Amniotic stem cell (primary cell): Measurements from ENCODE around the gene TKT.
"Not testable (repeated sequence)": the region's sequence is repeated elsewhere in the genome, so short reads cannot be mapped to it uniquely, and the experiment has no call there.

Source experiments
- DNase-seq: peaks from one replicate; lab custom pipeline; 2025; lab: John Stamatoyannopoulos, UW

Gene TKT, protein sequence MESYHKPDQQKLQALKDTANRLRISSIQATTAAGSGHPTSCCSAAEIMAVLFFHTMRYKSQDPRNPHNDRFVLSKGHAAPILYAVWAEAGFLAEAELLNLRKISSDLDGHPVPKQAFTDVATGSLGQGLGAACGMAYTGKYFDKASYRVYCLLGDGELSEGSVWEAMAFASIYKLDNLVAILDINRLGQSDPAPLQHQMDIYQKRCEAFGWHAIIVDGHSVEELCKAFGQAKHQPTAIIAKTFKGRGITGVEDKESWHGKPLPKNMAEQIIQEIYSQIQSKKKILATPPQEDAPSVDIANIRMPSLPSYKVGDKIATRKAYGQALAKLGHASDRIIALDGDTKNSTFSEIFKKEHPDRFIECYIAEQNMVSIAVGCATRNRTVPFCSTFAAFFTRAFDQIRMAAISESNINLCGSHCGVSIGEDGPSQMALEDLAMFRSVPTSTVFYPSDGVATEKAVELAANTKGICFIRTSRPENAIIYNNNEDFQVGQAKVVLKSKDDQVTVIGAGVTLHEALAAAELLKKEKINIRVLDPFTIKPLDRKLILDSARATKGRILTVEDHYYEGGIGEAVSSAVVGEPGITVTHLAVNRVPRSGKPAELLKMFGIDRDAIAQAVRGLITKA

DNA sequence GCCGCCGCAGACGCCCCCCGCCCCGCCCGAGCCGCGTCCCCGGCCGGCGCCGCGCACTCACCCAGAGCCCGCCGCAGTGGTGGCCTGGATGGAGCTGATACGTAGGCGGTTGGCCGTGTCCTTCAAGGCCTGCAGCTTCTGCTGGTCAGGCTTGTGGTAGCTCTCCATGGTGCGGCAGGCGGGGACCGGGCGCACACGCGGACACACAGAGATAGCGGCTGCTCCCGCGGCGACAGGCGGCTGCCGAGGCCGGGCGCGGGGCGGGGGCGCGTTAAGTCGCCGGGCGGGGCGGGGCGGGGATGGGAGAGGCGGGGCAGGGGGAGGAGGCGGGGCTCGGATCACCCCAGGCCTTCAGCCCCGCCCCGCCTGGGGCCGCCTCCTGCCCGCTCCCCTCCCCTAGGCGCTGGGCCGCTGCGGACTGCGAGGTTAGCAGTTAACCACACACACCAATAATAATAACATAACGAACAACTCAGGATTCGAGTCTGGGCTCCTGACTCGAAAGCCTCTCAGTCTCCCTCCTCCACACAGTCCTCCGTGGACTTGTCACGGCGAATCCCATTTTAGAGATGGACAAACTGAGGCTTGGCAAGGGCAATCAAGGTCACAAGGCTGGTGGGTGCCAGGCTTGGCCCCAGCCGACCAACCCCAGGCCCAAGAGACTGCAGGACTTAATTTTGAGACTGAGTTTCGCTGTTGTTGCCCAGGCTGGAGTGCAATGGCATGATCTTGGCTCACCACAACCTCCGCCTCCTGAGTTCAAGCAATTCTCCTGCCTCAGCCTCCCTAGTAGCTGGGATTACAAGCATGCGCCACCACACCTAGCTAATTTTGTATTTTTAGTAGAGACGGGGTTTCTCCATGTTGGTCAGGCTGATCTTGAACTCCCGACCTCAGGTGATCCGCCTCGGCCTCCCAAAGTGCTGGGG lies at the start of gene TKT:
Gene TKT, minus strand, starts transcription at position 248 of the 929 bp plus-strand sequence. Its CDS starts 80 bp downstream, at position 168.
- peak; percentile 48 for DNase-seq

DNA sequence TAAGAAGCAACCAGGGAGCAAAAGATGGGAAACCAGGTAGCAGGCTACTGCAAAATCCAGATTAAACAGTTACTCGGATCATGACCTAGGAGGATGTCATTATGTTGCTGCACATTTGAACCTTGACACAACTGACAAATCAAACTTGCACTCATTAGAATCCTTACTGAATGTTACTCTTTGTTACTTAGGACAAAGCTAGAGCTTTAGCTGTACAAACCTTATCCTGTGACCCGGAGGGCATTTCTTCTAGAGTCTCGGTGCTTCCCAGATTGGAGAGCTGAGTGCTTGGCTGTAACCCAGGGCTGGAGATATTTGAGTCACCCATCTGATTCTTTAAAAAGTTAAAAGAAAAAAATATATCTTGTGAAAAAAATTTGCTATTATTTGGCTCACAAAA lies 48.1 kb upstream of the TKT start:
- DNase-seq = no peak

DNA sequence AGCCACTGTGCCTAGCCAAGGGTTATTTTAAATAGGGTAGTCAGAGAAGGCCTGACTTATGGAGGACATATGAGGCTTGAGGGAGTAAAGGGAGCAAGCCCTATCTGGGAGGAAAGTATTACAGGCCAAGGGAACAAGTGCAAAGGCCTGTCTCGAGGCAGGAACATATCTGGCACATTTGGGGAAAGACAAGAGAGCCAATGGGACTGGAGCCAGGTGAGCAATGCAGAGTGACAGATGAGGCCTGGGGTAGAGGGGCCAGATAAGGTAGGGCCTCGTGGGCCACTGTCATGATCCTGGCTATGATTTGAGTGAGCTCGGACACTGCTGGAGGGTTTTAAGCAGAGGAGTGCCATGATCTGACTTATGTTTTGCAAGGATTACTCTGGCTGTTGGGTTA lies 47.7 kb upstream of the TKT start:
- DNase-seq = no peak

DNA sequence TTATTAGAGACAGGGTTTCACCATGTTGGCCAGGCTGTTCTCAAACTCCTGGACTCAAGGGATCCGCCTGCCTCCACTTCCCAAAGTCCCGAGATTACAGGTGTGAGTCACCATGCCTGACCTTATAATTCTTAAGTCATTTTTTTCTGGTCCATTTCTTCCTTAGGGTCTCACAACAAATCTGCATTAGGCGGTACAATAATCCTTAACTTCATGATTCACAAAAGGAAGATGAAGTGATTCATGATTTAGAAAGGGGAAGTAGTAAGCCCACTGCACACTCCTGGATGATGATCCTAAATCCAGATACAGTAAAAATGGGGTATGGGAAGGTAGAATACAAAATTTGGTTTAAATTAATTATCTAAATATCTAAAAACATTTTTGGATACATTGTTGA lies 45.0 kb upstream of the TKT start:
- DNase-seq = no peak

DNA sequence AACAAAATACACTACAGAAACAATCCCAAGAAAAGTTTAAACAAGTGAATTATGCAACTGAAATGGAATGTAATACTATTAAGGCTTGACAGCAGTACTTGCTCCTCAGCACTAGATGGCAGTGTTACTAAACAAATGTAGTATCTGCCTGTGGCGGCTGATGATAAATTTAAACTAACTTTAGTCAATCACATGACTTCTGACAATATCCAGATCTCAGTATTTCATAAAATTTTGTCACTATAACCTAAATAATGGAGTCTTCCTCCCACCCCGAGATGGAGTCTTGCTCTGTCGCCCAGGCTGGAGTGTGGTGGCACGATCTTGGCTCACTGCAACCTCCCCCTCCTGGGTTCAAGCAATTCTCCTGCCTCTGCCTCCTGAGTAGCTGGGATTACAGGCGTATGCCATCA lies 43.8 kb upstream of the TKT start:
- DNase-seq = peak; percentile 57

DNA sequence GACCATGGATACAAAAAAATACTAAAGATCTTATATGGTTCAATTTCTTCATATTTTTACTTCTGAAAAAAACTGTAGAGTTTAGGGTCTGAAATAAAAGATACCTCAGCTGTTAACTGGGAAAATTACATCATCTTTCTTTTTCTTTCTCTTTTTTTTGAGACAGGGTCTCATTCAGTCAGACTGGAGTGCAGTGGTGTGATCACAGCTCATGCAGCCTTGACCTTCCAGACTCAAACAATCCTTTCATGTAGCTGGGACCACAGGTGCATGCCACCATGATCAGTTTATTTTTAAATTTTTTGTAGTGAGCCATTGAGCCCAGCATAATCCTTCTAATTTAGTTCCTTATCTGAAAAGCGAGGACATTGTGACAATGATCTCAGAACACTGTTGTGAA lies 39.6 kb upstream of the TKT start:
- DNase-seq = no peak

DNA sequence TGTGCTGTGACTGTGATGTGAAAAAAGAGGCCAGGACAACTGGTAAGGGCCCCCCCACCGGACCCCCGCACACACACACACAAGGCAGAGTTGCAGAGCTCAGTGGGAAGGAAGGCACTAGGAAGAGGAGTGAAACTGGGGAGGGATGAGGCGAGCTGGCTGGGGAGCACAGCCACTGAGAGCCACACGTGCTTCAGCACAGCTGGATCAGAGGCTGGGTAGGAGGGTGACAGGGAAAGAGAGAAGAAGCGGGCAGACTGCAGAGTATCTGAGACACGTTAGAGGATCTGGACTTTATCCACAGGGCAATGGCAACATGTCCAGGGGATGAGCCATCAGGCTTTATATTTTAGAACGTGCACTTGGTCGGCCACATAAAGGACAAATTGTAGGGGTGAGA lies 38.0 kb upstream of the TKT start:
- no peak for DNase-seq

DNA sequence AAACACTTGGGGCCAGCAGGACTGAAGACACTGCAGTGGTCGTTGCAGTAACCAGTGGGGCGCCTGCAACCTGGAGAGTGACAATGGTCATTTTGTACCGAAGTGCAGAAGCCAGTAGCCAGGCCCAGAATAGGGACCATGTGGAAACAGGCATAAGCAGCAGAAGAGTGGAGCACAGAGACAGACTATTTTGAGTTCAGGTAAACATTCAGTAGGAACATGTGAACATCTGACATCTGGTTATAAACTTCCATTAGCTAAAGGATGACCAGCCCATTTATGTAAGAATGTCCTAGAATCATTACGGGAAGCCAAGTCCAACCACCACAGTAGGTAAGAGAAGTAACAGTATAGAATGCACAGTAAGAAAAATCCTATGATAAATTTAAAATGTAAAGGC lies 32.4 kb upstream of the TKT start:
- no peak for DNase-seq

DNA sequence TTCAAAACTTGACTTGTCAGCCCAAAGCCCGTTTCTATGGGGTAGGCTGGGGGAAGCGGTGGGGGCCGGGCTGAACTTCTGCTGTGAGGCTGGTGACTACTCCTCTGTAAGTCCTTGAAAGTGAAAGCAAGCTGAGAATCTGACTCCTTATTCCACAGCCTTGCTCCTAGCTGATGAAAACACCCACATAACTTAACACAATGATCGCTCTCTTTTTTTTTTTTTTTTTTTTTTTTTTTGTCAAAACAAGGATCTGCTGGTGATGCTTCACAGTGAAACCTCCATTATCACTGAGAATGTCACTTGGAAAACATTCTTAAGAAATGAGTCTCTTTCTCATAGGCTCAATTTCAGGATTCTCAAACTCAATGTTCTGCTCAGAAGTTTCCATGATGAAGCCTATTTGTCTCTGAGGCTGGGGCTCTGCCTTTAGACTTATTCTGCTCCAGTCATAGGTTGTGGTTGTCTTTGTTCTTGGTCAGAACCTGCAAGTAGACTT lies 31.4 kb upstream of the TKT start:
- DNase-seq = peak; percentile 7

DNA sequence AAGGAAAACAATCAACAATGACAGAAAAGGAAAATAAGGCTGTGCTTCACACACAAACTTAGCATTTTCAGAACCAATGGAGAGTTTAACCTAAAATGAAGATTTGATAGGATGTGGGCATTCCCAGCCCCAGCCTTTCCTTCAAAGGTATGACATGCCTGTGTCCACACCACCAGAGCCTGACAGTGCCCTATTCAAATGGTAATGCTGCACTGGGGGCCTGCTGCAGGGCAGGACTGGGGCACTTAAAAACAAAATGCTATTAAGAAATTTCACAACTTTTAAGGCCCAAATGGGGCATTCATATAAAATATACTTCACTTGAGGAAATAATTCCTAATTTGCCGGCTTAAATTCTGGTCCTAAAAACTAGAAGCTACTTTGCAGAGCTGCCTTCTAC lies 30.9 kb upstream of the TKT start:
- no peak for DNase-seq

DNA sequence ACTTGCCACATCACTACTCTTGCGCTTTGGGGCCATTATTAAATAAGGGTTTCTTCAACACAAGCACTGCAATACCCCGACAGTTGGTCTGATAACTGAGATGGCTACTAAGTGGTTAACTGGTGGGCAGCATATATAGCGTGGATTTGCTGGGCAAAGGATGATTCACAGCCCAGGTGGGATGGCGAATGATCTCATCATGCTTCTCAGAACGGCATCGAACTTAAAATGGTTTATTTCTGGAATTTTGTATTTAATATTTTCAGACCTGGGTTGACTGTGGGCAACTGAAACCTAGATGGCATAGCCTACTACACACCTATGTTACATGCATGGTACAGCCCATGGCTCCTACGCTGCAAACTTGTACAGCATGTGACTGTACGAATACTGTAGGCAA lies 26.8 kb upstream of the TKT start:
- no peak for DNase-seq

DNA sequence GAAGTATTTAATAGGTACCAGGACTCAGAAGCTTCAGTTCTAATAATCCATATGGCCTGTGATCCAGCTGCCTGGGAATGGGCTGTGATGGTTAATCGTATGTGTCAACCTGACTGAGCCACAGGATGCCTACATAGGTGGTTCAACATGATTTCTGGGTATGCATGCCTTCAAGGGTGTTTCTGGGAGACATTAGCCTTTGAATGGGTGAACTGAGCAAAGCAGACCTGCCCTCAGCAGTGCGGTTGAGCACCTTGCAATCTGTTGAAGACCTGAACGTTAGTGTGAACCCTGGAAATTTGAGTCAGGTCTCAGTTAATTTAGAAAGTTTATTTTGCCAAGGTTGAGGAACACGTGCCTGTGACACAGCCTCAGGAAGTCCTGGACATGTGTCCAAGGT lies 22.8 kb upstream of the TKT start:
- DNase-seq = no peak

DNA sequence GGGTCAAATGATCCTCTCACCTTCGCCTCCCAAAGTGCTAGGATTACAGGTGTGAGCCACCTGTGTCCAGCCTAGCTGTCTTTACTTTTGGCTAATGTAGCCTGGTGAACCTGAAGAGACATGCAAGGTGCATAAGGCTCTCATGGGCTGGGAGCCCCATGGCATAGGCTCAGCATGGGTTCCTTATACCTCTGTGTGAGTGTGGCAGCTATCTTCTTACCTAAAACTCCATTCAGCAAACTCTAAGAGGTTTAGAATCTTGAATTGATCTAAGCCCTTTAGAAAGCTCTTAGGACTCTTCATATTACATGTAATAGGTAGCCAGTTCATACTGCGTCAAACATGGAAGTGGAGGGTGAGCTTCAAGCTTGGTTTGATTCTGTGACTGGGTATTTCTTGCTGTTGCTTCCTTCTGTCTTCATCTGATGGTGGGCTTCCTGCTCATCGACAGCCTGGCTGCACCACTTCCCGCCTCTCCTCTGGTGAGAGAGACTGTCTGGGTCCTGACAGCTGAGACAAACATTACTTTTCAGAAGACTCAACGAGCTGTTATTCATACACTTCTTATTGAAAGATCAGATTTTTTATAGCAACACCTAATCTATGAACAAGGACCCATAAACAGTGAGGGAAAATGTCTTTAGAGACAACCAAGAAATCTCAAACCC lies 19.2 kb upstream of the TKT start:
- no peak for DNase-seq

DNA sequence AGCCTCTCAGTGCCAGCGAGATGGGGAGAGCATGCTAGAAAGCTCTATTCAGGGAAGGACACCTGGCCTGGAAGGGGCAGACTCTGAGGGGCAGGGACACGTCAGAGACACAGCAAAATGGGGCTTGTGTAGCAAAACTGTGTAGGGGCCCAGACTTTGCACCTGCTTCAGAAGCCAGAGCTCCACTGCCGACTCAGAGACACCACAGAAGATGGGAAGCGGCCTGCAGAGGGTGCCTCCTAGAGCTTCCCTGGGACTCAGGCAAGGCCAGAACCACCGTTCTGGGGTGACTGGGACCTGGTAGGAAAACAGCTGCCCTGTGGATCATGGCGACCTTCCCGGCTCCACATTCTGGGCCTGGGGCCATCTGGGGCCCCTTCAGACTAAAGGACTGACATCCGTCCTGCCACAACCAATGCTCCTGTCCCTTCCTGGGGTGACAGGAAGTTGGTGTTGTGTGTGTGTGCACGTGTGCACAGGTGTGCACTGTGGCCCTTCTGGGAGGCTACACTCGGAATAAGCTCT lies 17.4 kb upstream of the TKT start:
- no peak for DNase-seq

DNA sequence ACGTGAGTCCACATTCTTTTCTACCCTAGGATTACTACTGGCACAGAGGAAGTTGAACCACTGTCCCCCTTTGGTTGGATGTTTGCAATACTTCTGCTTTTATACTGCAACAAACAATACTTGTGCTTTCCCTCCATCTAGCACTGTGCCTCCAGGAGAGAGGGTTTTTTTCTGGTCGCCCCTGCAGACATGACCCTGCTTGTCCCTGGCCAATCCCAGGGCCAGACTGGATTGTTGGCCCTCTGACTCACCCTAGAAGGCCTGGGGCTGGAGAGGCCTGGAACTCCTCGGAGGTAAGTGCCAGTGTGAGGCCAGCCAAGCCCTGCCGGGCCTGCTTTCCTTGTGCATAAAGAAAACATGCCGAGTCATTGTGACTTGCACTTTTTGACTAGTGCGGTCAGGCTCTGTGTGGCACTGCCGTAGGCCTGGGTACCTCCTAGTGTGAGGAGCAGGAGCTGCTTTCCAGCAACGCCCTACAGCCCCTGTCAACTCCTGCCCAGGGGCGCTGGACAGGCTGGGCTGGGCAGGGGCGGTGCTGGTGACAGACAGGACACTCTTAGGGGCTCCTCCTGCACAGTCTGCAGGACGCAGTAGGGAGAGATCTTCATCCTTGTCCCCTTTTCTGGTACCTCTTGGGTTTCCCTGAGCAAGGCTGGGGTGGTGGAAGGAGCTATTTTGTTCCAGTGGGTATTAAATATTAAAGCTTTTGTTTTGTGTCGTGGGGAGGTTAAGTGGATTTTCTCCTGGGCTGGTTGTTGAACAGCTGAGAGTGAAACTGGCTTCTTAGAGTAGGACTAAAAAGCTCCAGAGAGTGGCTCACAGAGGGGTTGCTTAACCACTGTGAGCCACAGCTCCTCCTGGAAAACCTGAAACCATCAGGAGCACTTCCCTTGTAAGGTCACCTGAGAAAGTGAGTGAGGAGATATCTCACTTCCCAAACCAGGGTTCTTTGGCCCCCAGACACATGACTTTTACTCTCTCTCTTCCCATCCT lies 14.4 kb upstream of the TKT start:
- DNase-seq = peak; percentile 98

DNA sequence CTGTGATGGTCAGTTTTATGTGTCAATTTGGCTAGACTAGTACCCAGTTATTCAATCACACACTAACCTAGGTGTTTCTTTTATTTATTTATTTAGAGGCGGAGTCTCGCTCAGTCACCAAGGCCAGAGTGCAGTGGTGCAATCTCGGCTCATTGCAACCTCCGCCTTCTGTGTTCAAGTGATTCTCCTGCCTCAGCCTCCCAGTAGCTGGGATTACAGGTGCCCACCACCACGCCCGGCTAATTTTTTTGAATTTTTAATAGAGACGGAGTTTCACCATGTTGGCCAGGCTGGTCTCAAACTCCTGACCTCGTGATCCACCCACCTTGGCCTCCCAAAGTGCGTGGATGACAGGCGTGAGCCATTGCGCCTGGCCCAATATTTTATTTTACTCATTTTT lies 13.4 kb upstream of the TKT start:
- DNase-seq = not testable (repeated sequence)

DNA sequence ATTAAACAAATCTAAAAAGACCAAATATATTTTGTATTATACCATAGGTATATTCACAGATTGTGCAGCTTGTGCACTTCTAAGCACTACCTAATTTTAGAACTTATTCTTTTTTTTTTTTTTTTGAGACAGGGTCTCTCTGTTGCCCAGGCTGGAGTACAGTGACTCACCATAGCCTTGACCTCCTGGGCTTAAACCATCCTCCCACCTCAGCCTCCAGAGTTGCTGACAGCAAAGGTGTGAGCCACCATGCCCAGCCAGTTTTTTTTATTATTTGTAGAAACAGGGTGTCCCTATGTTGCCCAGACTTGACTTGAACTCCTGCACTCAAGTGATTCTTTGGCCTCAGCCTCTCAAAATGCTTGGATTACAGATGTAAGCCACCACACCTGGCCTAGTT lies 11.9 kb upstream of the TKT start:
- DNase-seq = no peak

DNA sequence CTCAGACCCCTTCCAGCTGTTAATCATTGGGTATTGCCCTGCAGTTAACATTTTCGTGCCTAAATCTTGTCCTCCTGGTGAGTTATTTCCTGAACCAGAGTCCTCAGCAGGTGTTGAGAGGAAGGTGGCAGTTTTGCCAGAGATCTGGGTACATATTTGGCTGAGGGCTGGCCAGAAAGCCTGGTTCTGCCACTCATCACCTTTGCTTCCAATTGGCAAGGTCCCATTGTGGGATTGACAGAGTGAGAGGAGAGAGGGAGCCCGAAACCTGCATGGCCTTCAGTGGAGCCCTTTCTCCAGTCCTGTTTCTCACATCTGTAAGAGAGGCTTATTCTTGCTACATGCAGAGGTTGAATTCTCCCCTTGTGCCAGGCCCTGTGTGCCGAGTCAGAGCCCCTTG lies 8.9 kb upstream of the TKT start:
- no peak for DNase-seq

DNA sequence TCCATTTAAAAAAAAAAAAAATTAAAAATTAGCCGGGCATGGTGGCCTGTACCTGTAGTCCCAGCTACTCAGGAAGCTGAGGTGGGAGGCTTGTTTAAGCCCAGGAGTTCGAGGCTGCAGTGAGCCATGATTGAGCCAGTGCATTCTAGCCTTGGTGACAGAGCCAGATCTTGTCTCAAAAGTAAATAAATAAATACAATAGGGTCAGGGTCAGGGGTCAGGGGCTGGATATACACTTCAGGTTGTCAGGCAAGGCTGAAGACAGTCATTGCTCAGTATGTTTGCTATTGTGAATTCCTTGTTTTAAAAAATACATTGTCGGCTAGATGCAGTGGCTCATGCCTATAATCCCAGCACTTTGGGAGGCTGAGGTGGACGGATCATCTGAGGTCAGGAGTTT lies 8.1 kb upstream of the TKT start:
- no peak for DNase-seq

DNA sequence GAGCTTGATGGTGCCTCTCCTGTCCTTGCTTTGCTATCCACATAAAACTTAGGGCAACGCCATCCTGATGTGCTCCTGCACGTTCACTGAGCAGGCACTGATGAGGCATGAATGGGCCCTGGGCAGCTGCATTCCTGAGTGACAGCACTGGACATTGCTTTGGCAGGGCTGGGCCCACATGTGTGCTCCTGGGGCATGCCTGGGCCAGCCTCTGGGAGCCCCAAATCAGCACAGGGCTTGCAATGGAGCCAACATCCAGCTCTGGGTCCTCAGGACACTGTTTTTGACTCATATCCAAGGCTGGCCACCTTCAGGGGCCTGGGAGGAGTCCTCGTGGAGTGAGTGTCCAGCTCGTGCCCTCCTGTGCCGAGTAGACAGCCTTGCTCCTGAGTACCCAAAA lies 5.9 kb upstream of the TKT start:
- no peak for DNase-seq
